ENCODE data around the gene ZNF536.
"Not testable (repeated sequence)": the region's sequence is repeated elsewhere in the genome, so short reads cannot be mapped to it uniquely, and the experiment has no call there.

Gene ZNF536

GRCh38 chr19:30394481-30395151 lies 22.4 kb downstream of the ZNF536 start:
- no peak for DNase-seq (ENCODE audit: low read depth)
- H3K4me3 ChIP-seq (ENCODE audit: low read depth, low read length), result no peak overlapping the region
- TF ChIP-seq MAX (IDR thresholded peaks at IDR 0.05; ENCODE audit: low read depth, low read length) (no peak), POLR2A (IDR thresholded peaks at IDR 0.05; ENCODE audit: extremely low read depth, insufficient read length) (no peak), CTCF (IDR thresholded peaks at IDR 0.05; ENCODE audit: low read depth, low read length) (no peak), MYC (IDR thresholded peaks at IDR 0.05; ENCODE audit: low read depth, low read length) (no peak)

GRCh38 chr19:30395283-30395682 lies 23.1 kb downstream of the ZNF536 start:
- no peak for DNase-seq (ENCODE audit: low read depth)
- H3K4me3 ChIP-seq (ENCODE audit: low read depth, low read length), result no peak overlapping the region
- TF ChIP-seq CTCF (IDR thresholded peaks at IDR 0.05; ENCODE audit: low read depth, low read length) (no peak), MYC (IDR thresholded peaks at IDR 0.05; ENCODE audit: low read depth, low read length) (no peak), MAX (IDR thresholded peaks at IDR 0.05; ENCODE audit: low read depth, low read length) (no peak), POLR2A (IDR thresholded peaks at IDR 0.05; ENCODE audit: extremely low read depth, insufficient read length) (no peak)

- H3K4me3 ChIP-seq (ENCODE audit: low read depth, low read length); DNase-seq (ENCODE audit: low read depth): not testable (repeated sequence)
These were observed 26.4 kb downstream of the ZNF536 start for GRCh38 chr19:30398539-30398938.

- DNase-seq (ENCODE audit: low read depth), result no peak
- no peak for TF ChIP-seq CTCF (IDR thresholded peaks at IDR 0.05; ENCODE audit: low read depth, low read length)
- H3K4me3 ChIP-seq (ENCODE audit: low read depth, low read length), result no peak overlapping the region
These were observed 29.8 kb downstream of the ZNF536 start for GRCh38 chr19:30401956-30402355.

GRCh38 chr19:30402436-30403202 lies 30.4 kb downstream of the ZNF536 start:
- DNase-seq (ENCODE audit: low read depth), result no peak
- TF ChIP-seq CTCF (IDR thresholded peaks at IDR 0.05; ENCODE audit: low read depth, low read length), result no peak
- no peak for TF ChIP-seq POLR2A (IDR thresholded peaks at IDR 0.05; ENCODE audit: extremely low read depth, insufficient read length)
- no peak for TF ChIP-seq MAX (IDR thresholded peaks at IDR 0.05; ENCODE audit: low read depth, low read length)
- TF ChIP-seq MYC (IDR thresholded peaks at IDR 0.05; ENCODE audit: low read depth, low read length), result no peak

GRCh38 chr19:30403203-30403985 lies 31.2 kb downstream of the ZNF536 start:
- TF ChIP-seq MYC (IDR thresholded peaks at IDR 0.05; ENCODE audit: low read depth, low read length), result no peak
- TF ChIP-seq MAX (IDR thresholded peaks at IDR 0.05; ENCODE audit: low read depth, low read length), result no peak
- no peak for TF ChIP-seq CTCF (IDR thresholded peaks at IDR 0.05; ENCODE audit: low read depth, low read length)
- no peak for TF ChIP-seq POLR2A (IDR thresholded peaks at IDR 0.05; ENCODE audit: extremely low read depth, insufficient read length)
- DNase-seq (ENCODE audit: low read depth), result no peak
- H3K4me3 ChIP-seq (ENCODE audit: low read depth, low read length), result no peak overlapping the region

More at GRCh38 chr19:30402436-30403202, 30.4 kb downstream of the ZNF536 start:
- H3K4me3 ChIP-seq (ENCODE audit: low read depth, low read length), result no peak overlapping the region
